Cardiac muscle cell (in vitro differentiated cells and primary cell): ENCODE data around the gene ATP8A2. TPM values are rescaled to one million over a fixed set of nuclear protein-coding genes. Genes with fewer than 3 reads are reported as not detected.
A peak's percentile ranks its signal among the peaks of the same experiment; 100 is the strongest.

Experiments used
- DNase-seq, 2 donors: peaks; one replicate each; pipeline versions ENCODE4 v3.0.0 to v3.0.0-alpha.2; 2010 to 2017; ENCODE audit warnings: low read depth in 1 of 2, low spot score in 1 of 2
- H3K27ac ChIP-seq: fragments of 200-600 bp; sonication (generic); 2 replicates; pipeline ENCODE4 v1.5.1; 2016
- H3K27me3 ChIP-seq: fragments of 200-600 bp; sonication (generic); 2 replicates; pipeline ENCODE4 v1.6.0; 2016; ENCODE audit warnings: control low read depth
- H3K36me3 ChIP-seq: fragments of 200-600 bp; sonication (generic); 2 replicates; pipeline ENCODE4 v1.5.1; 2016; ENCODE audit warnings: control low read depth
- H3K4me1 ChIP-seq: fragments of 200-600 bp; sonication (generic); 2 replicates; pipeline ENCODE4 v1.8.1; 2017; ENCODE audit warnings: low read depth, mild to moderate bottlenecking, mixed run types
- H3K4me3 ChIP-seq: fragments of 200-600 bp; sonication (generic); 2 replicates; pipeline ENCODE4 v1.5.1; 2016; ENCODE audit warnings: mild to moderate bottlenecking
- H3K9me3 ChIP-seq: fragments of 200-600 bp; sonication (generic); 2 replicates; pipeline ENCODE4 v1.5.1; 2017; ENCODE audit warnings: low read depth, mild to moderate bottlenecking, control low read depth
- CTCF ChIP-seq: IDR thresholded peaks from 2 replicates; pipeline ENCODE4 v1.5.1; 2012; ENCODE audit warnings: low read depth, mild to moderate bottlenecking, low read length
- polyA plus RNA-seq: library from polyadenylated mRNA; unstranded; fragments of >200 nt; fragmentation: Nextera tagmentation; extraction: Ambion mirVana; gene quantifications from 2 replicates; pipeline ENCODE4 v1.2.1, GENCODE V29; 2016
- total RNA-seq: library from RNA; depleted of rRNA; stranded (reverse); fragments of >200 nt; gene quantifications from 2 replicates; pipeline ENCODE4 v1.2.3, GENCODE V29; 2016

The ATP8A2 gene
- total and polyA plus RNA-seq, 2 experiments from 2014 or later: 0.86 to 0.89 TPM

- H3K4me3 ChIP-seq: no peak overlapping the region
- no peaks in the 10 kb centered on the region for H3K36me3 ChIP-seq
- no peak for TF ChIP-seq CTCF
- H3K27me3 ChIP-seq: no peaks in the 10 kb centered on the region
- H3K27ac ChIP-seq: no peak overlapping the region
- H3K9me3 ChIP-seq: no peaks in the 10 kb centered on the region
- peak in 1 of 2 donors; percentile 18 for DNase-seq
- peaks cover 4% of the 10 kb centered on the region for H3K4me1 ChIP-seq
These were observed 467.6 kb downstream of the ATP8A2 start for GRCh38 chr13:25839371-25839770.

GRCh38 chr13:25840261-25840660 lies 468.5 kb downstream of the ATP8A2 start:
- no peak for DNase-seq
- no peak for TF ChIP-seq CTCF
- Histone ChIP-seq H3K27ac (no peak overlapping the region), H3K36me3 (no peaks in the 10 kb centered on the region), H3K27me3 (no peaks in the 10 kb centered on the region), H3K9me3 (no peaks in the 10 kb centered on the region), H3K4me1 (peaks cover 4% of the 10 kb centered on the region), H3K4me3 (no peak overlapping the region)

- no peak for DNase-seq
- no peak overlapping the region for H3K4me3 ChIP-seq
- peaks cover 4% of the 10 kb centered on the region for H3K4me1 ChIP-seq
- no peaks in the 10 kb centered on the region for H3K36me3 ChIP-seq
- no peak overlapping the region for H3K27ac ChIP-seq
- H3K27me3 ChIP-seq: no peaks in the 10 kb centered on the region
- no peaks in the 10 kb centered on the region for H3K9me3 ChIP-seq
- no peak for TF ChIP-seq CTCF
These were observed 469.2 kb downstream of the ATP8A2 start for GRCh38 chr13:25840931-25841330.

GRCh38 chr13:25843692-25844091 lies 471.9 kb downstream of the ATP8A2 start:
- H3K27me3 ChIP-seq: no peaks in the 10 kb centered on the region
- peaks cover 4% of the 10 kb centered on the region for H3K4me1 ChIP-seq
- no peaks in the 10 kb centered on the region for H3K36me3 ChIP-seq
- DNase-seq: no peak
- no peaks in the 10 kb centered on the region for H3K9me3 ChIP-seq
- H3K27ac ChIP-seq: no peak overlapping the region
- no peak for TF ChIP-seq CTCF
- no peak overlapping the region for H3K4me3 ChIP-seq

GRCh38 chr13:25844559-25845434 lies 473.0 kb downstream of the ATP8A2 start:
- no peaks in the 10 kb centered on the region for H3K36me3 ChIP-seq
- H3K27me3 ChIP-seq: no peaks in the 10 kb centered on the region
- no peaks in the 10 kb centered on the region for H3K9me3 ChIP-seq
- peaks cover under 1% of the 10 kb centered on the region for H3K4me1 ChIP-seq
- no peak for TF ChIP-seq CTCF
- DNase-seq: no peak
- no peak overlapping the region for H3K27ac ChIP-seq
- no peak overlapping the region for H3K4me3 ChIP-seq
